Activated CD4-positive, alpha-beta T cell treated with anti-CD3 and anti-CD28 coated beads, Interleukin-2, amount 50 U/mL, for 48 hours (primary cell): ENCODE data around the gene CTPS2.

Source experiments
- DNase-seq, 2 experiments: peaks; one replicate each; pipeline ENCODE4 v3.0.0-alpha.2; 2020

Gene CTPS2

DNA sequence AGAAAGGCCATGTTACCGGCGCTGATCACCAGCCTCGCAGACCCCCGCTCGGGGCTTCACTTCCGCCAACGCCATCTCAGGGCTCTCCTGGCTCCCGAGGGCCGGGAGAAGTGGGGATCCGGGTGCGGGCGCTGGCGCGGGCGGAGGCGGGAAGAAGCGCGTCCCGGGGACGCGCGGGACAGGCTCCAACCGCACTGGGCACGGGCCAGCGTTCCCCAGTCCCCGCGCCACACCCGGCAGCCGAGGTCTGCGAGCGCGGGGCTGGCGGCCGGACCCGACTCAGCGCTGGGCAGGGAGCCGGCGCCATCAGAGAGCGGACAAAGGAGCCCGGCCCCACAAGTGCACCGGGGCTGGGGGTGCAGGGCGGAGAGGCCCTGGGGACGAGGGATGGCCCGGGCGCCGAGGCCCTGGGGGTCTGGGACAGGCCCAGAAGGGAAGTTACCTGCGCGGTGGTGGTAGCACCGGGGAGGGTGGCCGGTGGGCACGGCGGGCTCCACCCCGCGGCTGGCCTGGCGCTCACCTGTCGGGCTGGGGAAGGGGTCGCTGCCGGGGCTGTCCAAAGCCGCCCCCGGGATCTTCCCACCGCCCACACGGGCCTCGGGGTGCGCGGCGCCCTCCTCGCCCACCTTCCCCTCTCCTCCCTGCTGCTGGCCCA, 449 bp downstream of the CTPS2 start:
- DNase-seq = peak; percentile 6 to 17

DNA sequence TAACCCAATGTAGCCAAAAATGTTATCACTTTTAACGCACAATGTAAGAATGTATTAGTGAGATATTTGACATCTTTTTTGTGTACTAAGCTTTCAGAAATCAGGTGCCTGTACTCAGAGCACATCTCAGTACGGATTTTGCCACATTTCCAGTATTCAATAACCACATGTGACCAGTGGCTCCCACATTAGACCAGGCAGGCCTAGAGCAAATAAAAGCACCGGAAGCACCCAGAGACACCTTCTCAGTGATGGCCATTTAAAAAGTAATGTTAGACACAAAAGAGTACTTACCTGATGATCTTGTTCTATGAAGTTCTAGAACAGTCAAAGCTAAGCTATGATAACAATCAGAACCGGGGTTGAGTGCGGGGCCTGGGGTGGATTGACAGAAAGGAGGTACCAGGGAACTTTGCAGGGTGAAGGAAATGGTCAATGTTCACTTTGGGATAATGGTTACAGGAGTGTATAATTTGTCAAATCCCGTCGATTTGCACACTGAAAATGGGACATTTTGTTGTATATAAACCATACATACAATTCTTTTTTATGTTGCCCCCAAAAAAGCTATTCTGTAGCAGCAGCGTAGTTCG, 1.2 kb downstream of the CTPS2 start:
- DNase-seq = no peak

GRCh38 chrX:16708016-16708415, 4.5 kb downstream of the CTPS2 start:
- no peak for DNase-seq

- no peak for DNase-seq
These were observed 7.1 kb downstream of the CTPS2 start for GRCh38 chrX:16705370-16705769.

- DNase-seq = no peak
These were observed 9.5 kb downstream of the CTPS2 start for GRCh38 chrX:16702700-16703599.

- DNase-seq = no peak
These were observed 11.7 kb downstream of the CTPS2 start for GRCh38 chrX:16700734-16701133.

- DNase-seq = no peak
These were observed 13.1 kb downstream of the CTPS2 start for GRCh38 chrX:16699389-16699788.

DNA sequence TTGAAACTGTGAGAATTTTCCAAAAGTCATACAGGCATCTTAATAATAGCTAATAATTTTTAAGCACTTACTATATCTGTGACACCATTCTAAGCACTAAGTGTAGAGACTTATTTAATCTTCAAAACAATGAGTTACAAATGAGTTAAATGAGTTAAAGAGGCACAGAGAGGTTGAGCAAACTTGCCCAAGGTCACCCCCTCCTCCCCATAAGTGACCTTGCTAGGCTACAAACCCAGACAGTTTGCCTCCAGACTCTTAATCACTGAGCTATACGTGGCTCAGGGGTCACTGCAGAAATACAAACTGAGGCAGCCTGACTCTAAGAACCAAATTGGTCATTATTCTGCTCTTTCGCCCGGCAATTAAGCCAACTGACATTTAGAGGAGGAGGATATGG, 15.5 kb downstream of the CTPS2 start:
- no peak for DNase-seq

GRCh38 chrX:16695079-16695676, 17.3 kb downstream of the CTPS2 start:
- DNase-seq = peak; percentile 69 to 74

GRCh38 chrX:16687514-16687913, 25.0 kb downstream of the CTPS2 start:
- no peak for DNase-seq

- no peak for DNase-seq
These were observed 29.3 kb downstream of the CTPS2 start for GRCh38 chrX:16683007-16683664.

GRCh38 chrX:16678689-16679088, 33.8 kb downstream of the CTPS2 start:
- no peak for DNase-seq

DNA sequence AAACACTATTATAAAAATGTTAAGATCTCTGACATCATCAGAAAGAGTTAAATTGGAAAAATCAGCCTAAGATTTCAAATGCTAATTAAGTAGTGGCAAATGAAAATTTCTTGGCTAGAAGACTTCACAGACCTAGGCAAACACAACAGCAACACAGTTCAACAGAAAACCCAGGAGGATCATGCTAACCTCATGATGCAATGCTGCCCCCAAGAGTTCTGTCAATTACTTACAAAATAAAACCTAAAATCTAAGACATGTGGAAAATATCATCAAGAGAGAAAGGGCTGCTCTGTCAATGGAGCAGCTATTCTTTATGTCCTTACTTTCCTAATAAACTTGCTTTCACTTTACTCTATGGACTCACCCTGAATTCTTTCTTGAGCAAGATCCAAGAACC, 41.5 kb downstream of the CTPS2 start:
- DNase-seq = peak in 1 of 2 experiments; percentile 6

GRCh38 chrX:16666541-16666940, 45.9 kb downstream of the CTPS2 start:
- DNase-seq = no peak

GRCh38 chrX:16665089-16665488, 47.4 kb downstream of the CTPS2 start:
- no peak for DNase-seq

- no peak for DNase-seq
These were observed 47.8 kb downstream of the CTPS2 start for GRCh38 chrX:16664626-16665025.

GRCh38 chrX:16664074-16664473, 48.4 kb downstream of the CTPS2 start:
- no peak for DNase-seq

DNA sequence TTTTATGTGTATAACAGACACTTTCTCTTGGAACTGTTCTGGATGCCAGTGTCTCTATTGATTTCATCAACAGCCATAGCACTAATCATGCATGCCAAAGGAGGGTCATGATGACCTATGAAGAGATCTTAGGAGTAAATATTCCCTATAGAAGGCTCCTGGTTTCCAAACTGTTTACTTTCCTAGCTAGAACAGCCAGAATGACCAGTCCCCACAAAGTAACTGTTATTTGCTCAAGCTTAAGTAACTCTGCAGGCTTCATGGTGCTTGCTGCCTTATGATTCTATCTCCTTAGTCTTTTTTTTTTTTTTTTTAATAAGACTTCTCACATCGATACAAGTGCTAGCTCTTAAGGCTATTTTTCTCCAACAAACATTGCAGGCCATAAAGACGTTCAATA, 50.1 kb downstream of the CTPS2 start:
- DNase-seq = no peak

GRCh38 chrX:16661495-16661894, 51.0 kb downstream of the CTPS2 start:
- no peak for DNase-seq

DNA sequence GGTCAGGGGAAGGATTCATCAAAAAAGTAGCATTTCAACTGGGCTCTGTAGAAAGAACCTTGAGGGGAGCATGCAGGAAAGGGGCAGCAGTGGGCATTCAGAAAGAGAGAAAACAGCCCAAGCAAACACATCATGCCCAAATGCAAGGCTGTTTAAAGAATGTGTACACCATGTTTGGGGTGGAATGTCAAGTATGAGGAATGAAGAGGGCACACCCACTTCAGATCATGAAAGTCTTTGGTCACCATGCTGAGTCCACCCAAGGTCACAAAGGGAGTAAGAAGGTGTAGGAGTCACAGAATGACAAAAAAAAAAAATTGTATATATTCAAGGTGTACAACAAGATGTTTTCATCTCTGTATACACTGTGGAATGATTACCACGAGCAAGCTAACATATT, 53.1 kb downstream of the CTPS2 start:
- no peak for DNase-seq

- no peak for DNase-seq
These were observed 54.2 kb downstream of the CTPS2 start for GRCh38 chrX:16658284-16658683.

DNA sequence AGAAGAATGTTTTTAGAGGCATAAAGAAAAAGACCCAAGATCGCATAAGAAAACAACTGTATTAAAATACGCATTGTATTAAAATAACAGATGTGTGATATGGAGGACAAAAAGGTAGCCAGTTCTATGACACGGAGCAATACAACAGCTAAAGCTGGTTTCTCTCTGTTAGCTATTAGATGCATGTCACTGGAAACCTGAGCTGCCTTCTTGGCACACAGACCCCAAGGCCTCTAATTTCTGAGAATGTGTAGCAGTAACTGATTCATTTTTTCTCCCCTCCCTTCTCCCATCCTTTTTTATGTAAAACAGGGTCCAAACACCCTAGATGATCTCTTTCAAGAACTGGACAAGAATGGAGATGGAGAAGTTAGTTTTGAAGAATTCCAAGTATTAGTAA, 58.4 kb downstream of the CTPS2 start:
- no peak for DNase-seq

- no peak for DNase-seq
These were observed 59.0 kb downstream of the CTPS2 start for GRCh38 chrX:16653424-16653823.
